Hepatocyte (in vitro differentiated cells): Measurements from ENCODE around the gene MRPL45. TPM values are rescaled to one million over a fixed set of nuclear protein-coding genes. Genes with fewer than 3 reads are reported as not detected.
"Not testable (repeated sequence)": the region's sequence is repeated elsewhere in the genome, so short reads cannot be mapped to it uniquely, and the experiment has no call there.

Experiments
- DNase-seq: peaks from one replicate; pipeline ENCODE4 v3.0.0-alpha.2; 2016; ENCODE audit warnings: low spot score
- H2AFZ ChIP-seq: fragments of 200-600 bp; sonication (generic); 2 replicates; pipeline ENCODE4 v1.6.0; 2016; ENCODE audit warnings: antibody characterized with exemption, mild to moderate bottlenecking
- H3K27ac ChIP-seq: fragments of 200-600 bp; sonication (generic); 2 replicates; pipeline ENCODE4 v1.5.1; 2016; ENCODE audit warnings: mild to moderate bottlenecking
- H3K27me3 ChIP-seq: fragments of 200-600 bp; sonication (generic); 2 replicates; pipeline ENCODE4 v1.6.1; 2016
- H3K36me3 ChIP-seq: fragments of 200-600 bp; sonication (generic); replicated peaks from 2 replicates; pipeline ENCODE4 v1.5.1; 2016; ENCODE audit warnings: low read depth; ENCODE audit not compliant: insufficient read depth
- H3K4me1 ChIP-seq: fragments of 200-600 bp; sonication (generic); 2 replicates; pipeline ENCODE4 v1.5.1; 2016; ENCODE audit warnings: mild to moderate bottlenecking, moderate library complexity; ENCODE audit not compliant: insufficient read depth
- H3K4me2 ChIP-seq: fragments of 200-600 bp; sonication (generic); 2 replicates; pipeline ENCODE4 v1.6.0; 2016
- H3K4me3 ChIP-seq: fragments of 200-600 bp; sonication (generic); 2 replicates; pipeline ENCODE4 v1.5.1; 2016; ENCODE audit warnings: mild to moderate bottlenecking
- H3K79me2 ChIP-seq: fragments of 200-600 bp; sonication (generic); 2 replicates; pipeline ENCODE4 v1.6.0; 2017; ENCODE audit warnings: mild to moderate bottlenecking
- H3K9me2 ChIP-seq: fragments of 200-600 bp; sonication (generic); replicated peaks from 2 replicates; pipeline ENCODE4 v1.6.0; 2017; ENCODE audit warnings: mild to moderate bottlenecking; ENCODE audit not compliant: insufficient read depth
- H3K9me3 ChIP-seq: fragments of 200-600 bp; sonication (generic); 2 replicates; pipeline ENCODE4 v1.5.1; 2016; ENCODE audit warnings: low read depth, mild to moderate bottlenecking
- H4K20me1 ChIP-seq: fragments of 200-600 bp; sonication (generic); 2 replicates; pipeline ENCODE4 v1.6.0; 2016; ENCODE audit warnings: mild to moderate bottlenecking; ENCODE audit not compliant: insufficient read depth, poor library complexity, severe bottlenecking
- WGBS: methylation state at CpG from one replicate; pipeline ENCODE4 v1.1.6; 2016; ENCODE audit warnings: low lambda C conversion rate; ENCODE audit errors: missing lambda C conversion rate; 5-methylcytosine and 5-hydroxymethylcytosine counted together
- polyA plus RNA-seq: library from polyadenylated mRNA; unstranded; fragments of >200 nt; fragmentation: Nextera tagmentation; extraction: Ambion mirVana; gene quantifications from 2 replicates; pipeline ENCODE4 v1.2.1, GENCODE V29; 2016
- total RNA-seq: library from RNA; depleted of rRNA; stranded (reverse); fragments of >200 nt; gene quantifications from 2 replicates; pipeline ENCODE4 v1.2.3, GENCODE V29; 2014

The MRPL45 gene
- total RNA-seq (44.9 and 58.7 TPM in 2 replicates), polyA plus RNA-seq (25.8 and 29.4 TPM in 2 replicates)

DNA sequence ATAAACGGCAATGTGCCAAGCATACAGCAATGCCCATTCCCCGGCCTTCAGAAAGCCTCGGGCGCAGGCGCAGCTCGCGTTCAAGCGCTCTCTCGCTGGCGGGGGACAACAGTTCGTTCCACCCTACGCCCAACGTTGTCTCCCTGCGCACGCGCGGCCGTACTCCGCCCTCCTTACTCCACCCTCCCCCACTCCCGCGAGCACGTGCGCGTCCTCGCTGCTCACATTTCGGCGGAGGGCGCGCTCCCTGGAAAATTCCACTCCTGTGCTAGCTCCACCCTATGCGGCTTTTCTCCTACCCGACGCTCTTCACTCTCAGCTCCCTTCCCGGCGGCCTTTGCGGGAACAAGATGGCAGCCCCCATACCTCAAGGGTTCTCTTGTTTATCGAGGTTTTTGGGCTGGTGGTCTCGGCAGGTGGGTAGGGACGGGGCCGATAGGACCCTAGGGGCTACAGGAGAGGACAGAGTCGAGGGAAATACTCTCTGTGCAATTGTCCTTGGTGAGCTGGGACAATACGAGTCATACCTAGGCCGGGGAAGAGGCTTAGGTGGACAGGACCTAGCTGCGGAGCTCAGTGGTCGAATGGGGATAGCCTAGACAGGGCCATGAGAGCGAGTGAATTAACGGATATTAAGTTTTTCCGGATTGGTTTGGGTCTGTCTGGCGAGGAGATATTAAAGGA lies at the start of gene MRPL45:
TSS of gene MRPL45 (plus strand) at position 335 of the 684 bp plus-strand sequence. CDS start at position 351, 16 bp downstream.
- DNase-seq = peak; percentile 97
- Histone ChIP-seq H3K4me3 (peak within 1 kb of the TSS; percentile 22), H3K27ac (peak within 1 kb of the TSS; percentile 68), H3K4me2 (peak within 1 kb of the TSS; percentile 81), H2AFZ (peak within 1 kb of the TSS; percentile 58)
- not testable (repeated sequence) for H3K9me3 ChIP-seq, H3K27me3 ChIP-seq, H4K20me1 ChIP-seq, H3K9me2 ChIP-seq, H3K36me3 ChIP-seq, H3K79me2 ChIP-seq, H3K4me1 ChIP-seq
- under 1% methylated on average over 47 of the region's 48 CpGs for WGBS

DNA sequence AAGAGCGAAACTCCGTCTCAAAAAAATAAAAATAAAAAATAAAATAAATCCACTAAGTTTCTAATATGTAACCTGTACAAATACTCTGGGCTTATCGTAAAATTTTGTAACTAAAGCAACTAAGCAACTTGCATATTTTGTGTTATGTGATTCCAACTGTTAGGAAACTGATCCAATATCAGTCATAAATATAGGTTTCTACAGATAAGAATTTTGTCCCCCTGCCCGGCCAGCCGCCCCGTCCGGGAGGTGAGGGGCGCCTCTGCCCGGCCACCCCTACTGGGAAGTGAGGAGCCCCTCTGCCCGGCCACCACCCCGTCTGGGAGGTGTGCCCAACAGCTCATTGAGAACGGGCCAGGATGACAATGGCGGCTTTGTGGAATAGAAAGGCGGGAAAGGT lies 43.8 kb upstream of the MRPL45 start:
- WGBS = 84% methylated on average over 10 of the region's 14 CpGs
- not testable (repeated sequence) for DNase-seq, H3K27ac ChIP-seq

DNA sequence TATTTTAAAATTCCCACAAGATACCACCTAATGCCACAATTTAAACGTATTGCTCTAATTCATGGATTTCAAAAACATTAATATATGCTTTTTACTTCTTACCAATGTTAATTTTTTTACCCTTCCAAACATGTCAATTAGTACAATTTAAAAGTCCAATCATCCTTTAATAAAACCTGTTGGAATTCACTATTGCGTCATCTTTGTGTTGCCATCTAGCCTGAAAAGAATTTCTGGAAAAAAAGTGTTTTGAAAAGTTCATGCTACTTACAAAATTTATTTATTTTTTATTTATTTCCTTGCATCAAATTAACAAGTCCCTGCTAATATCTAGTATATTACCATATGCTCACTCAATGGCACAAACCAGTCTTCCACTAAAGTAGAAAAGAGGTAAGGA lies 42.6 kb upstream of the MRPL45 start:
- not testable (repeated sequence) for H3K4me1 ChIP-seq, DNase-seq, H3K9me3 ChIP-seq, H3K4me3 ChIP-seq, H3K36me3 ChIP-seq, H4K20me1 ChIP-seq, H3K9me2 ChIP-seq, H2AFZ ChIP-seq, H3K27me3 ChIP-seq
- peak overlapping the region; percentile 71 for H3K27ac ChIP-seq
- H3K79me2 ChIP-seq = peaks cover 47% of the 10 kb centered on the region
- peak overlapping the region; percentile 81 for H3K4me2 ChIP-seq
- WGBS = 33% methylated on average over 2 of the region's 2 CpGs

More for the DNA sequence above, 43.8 kb upstream of the MRPL45 start:
- not testable (repeated sequence) for H3K4me1 ChIP-seq, H3K36me3 ChIP-seq, H4K20me1 ChIP-seq, H3K9me2 ChIP-seq, H3K4me3 ChIP-seq, H3K9me3 ChIP-seq, H2AFZ ChIP-seq, H3K27me3 ChIP-seq
- Histone ChIP-seq H3K4me2 (peak overlapping the region; percentile 36), H3K79me2 (peaks cover 47% of the 10 kb centered on the region)

DNA sequence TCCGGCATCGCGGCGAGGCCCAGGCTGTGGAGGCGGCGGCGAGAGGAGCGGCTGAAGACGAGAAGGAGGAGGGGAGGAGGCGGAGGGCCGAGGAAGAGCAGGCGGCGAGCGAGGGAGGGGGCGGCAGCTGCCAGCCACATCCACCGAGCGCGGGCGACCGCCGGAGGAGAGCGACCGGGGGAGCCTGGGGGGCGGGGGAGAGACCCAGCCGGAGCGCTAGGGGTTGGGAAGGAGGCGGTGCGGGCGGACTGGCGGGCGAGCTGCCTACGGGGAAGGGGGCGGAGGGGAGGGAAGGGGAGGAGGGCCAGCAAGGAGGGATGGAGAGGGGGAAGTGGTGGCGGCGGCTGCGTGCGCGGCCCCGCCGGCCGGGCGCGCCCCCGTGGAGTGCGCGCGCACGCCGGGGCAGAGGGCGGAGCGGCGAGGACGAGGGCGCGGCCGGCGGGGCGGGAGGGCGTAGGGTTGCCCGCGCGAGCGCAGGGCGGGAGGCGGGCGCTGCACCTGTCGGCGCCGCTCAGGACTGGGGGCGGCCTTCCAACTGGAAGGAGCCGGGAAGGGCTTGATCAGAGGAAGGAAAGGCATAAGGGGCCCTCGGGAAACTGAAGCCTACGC lies 39.9 kb upstream of the MRPL45 start:
- H3K9me2 ChIP-seq, H3K4me3 ChIP-seq, H4K20me1 ChIP-seq, H3K27me3 ChIP-seq, H3K9me3 ChIP-seq, H3K36me3 ChIP-seq, H3K4me1 ChIP-seq: not testable (repeated sequence)
- H3K79me2 ChIP-seq = peaks cover 27% of the 10 kb centered on the region
- H2AFZ ChIP-seq = peak overlapping the region; percentile 68
- 2% methylated on average over 26 of the region's 73 CpGs for WGBS
- DNase-seq = peak; percentile 88
- peak overlapping the region; percentile 76 for H3K4me2 ChIP-seq
- peak overlapping the region; percentile 72 for H3K27ac ChIP-seq

DNA sequence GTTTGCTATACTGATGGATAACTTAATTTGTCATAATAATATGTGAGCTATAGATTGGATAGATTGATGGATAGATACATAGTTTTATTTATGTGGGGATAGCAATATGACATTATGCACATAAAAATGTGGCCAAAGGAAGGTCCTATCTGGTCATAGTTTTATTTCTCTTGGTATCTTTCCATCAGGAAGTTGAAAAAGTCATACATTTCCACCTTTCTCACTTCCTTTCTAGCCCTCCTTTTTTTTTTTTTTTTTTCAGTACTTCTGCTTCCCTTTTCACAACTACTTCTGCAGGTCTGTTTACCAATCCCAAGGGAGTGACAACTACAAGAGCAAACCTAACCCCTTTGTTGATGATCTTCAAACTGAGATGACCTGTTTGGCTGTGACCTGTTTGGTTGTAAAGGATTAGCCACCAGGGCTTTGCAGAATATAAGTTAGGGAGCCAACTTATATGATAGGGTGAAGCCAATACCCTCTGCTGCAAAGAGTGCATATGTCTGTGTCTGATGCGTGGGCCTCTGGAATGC lies 30.9 kb upstream of the MRPL45 start:
- H2AFZ ChIP-seq, H3K4me3 ChIP-seq, DNase-seq, H3K36me3 ChIP-seq, H3K9me3 ChIP-seq, H3K27me3 ChIP-seq, H3K4me2 ChIP-seq, H3K4me1 ChIP-seq, H3K9me2 ChIP-seq, H3K27ac ChIP-seq, H3K79me2 ChIP-seq, H4K20me1 ChIP-seq: not testable (repeated sequence)
- 70% methylated on average over 1 of the region's 1 CpG for WGBS

DNA sequence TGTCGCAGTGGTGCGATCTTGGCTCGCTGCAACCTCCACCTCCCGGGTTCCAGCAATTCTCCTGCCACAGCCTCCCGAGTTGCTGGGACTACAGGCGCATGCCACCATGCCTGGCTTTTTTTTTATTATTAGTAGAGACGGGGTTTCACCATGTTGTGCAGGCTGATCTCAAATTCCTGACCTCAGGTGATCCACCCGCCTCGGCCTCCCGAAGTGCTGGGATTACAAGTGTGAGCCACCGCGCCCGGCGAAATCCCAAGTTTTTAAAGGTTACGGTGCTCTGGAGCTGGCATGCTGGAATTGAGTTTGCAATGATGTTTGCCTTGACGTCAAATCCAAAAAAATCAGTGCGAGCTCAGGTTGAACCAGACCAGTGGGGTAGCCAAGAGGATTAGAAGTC lies 30.4 kb upstream of the MRPL45 start:
- DNase-seq, H3K4me2 ChIP-seq, H3K27me3 ChIP-seq, H3K27ac ChIP-seq, H3K9me2 ChIP-seq, H3K36me3 ChIP-seq, H2AFZ ChIP-seq, H3K4me3 ChIP-seq, H3K79me2 ChIP-seq, H3K9me3 ChIP-seq, H3K4me1 ChIP-seq, H4K20me1 ChIP-seq: not testable (repeated sequence)
- WGBS = 97% methylated on average over 17 of the region's 17 CpGs

DNA sequence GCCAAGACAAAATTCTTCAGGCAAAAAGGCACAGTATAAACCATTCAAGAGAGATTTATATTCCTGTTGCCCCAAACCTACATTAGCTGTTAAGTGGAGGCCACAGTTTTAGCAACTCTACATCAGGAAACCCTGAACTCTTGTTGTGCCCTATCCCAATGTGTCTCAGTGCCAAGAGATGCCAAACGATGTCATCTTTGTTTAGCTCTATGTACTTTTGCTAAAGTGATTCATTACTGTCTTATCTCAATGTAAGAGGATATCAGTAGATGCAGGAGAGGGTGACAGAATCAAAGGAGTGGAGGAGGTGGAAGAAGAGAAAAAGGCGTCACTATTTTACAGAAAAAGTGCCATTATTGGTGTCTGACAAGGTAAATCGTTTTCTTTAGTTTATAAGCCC lies 28.8 kb upstream of the MRPL45 start:
- not testable (repeated sequence) for DNase-seq, H3K36me3 ChIP-seq, H3K27me3 ChIP-seq, H3K4me1 ChIP-seq, H3K9me3 ChIP-seq, H3K79me2 ChIP-seq, H3K27ac ChIP-seq, H4K20me1 ChIP-seq, H3K4me2 ChIP-seq, H2AFZ ChIP-seq, H3K9me2 ChIP-seq, H3K4me3 ChIP-seq
- 79% methylated on average over 3 of the region's 3 CpGs for WGBS

DNA sequence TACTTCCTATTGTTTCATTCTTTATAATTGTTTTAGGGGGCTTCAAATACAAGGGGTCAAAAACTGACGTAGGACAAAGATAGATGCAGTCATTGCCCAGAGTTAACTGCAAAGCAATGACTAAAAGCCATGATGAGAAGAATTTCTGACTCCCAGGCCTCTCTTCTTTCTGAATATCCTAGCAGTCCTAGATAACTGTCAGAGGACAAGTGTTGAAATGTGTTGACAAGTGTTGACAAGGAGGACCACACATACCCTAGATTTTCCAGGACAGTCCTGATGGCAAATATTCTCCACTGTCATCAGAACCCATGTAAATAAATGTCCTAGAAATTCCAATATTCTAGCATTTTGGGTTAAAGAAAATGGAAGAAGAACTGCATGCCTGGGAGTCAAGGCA lies 27.9 kb upstream of the MRPL45 start:
- H3K27me3 ChIP-seq, H3K27ac ChIP-seq, H3K36me3 ChIP-seq, H4K20me1 ChIP-seq, H3K4me3 ChIP-seq, H2AFZ ChIP-seq, DNase-seq, H3K79me2 ChIP-seq, H3K4me1 ChIP-seq, H3K9me2 ChIP-seq, H3K4me2 ChIP-seq, H3K9me3 ChIP-seq: not testable (repeated sequence)
- WGBS = 85% methylated on average over 1 of the region's 1 CpG

DNA sequence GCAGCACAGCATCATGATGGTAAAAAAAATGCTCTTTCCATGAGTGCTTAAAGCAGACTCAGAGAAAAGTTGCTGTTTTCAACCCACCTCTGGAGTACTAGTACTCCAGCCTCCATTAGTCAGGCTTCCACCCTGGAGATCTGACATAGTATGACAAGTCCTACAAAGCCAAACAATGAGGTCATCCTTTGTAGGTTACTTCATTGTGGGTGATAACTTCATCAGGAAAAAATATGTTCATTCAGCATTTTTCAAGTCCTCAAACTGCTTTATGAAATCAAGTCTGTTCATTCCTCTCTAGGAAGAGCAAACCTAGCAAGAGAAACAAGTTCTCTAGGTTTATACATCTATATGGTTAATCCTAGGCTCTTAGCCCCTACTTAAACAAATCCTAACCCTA lies 27.4 kb upstream of the MRPL45 start:
- H3K36me3 ChIP-seq, H3K4me2 ChIP-seq, H3K9me3 ChIP-seq, H4K20me1 ChIP-seq, H3K9me2 ChIP-seq, H2AFZ ChIP-seq, H3K4me3 ChIP-seq, DNase-seq, H3K4me1 ChIP-seq, H3K79me2 ChIP-seq, H3K27me3 ChIP-seq: not testable (repeated sequence)
- peak overlapping the region; percentile 22 for H3K27ac ChIP-seq
